H1 (cell line): ENCODE measurements around the gene SIX3. TPM values are rescaled to one million over a fixed set of nuclear protein-coding genes. Genes with fewer than 3 reads are reported as not detected.

Experiments used
- CTCF ChIA-PET: fragments of 300-600 bp; sonication (Branson Sonifier 250); formaldehyde crosslinking; loops from one replicate; lab custom pipeline; 2021; ENCODE audit not compliant: partially characterized antibody; lab: Charles Lee
- POLR2A ChIA-PET: fragments of 300-600 bp; sonication (Branson Sonifier 250); formaldehyde crosslinking; loops from one replicate; lab custom pipeline; 2021; ENCODE audit warnings: inconsistent platforms; ENCODE audit not compliant: partially characterized antibody; lab: Charles Lee
- DNase-seq, 2 experiments: peaks; one replicate each; pipeline versions ENCODE4 v3.0.0 to v3.0.0-alpha.2; 2010 to 2022; ENCODE audit warnings: low spot score in 2 of 2, low read depth in 1 of 2, mixed read lengths in 1 of 2
- FAIRE-seq: peaks from 2 replicates; lab custom pipeline; 2011; peaks lifted over from hg19 to GRCh38; lab: Jason Lieb, UNC
- H2AFZ ChIP-seq: 2 replicates; pipeline ENCODE4 v1.8.1; 2012; ENCODE audit warnings: low read length, inconsistent platforms
- H2AK5ac ChIP-seq: 2 replicates; pipeline ENCODE4 v1.6.1; 2013; ENCODE audit warnings: low read depth, low read length
- H2BK120ac ChIP-seq: replicated peaks from 2 replicates; pipeline ENCODE3; 2013; ENCODE audit warnings: low read depth, low read length, inconsistent platforms
- H2BK12ac ChIP-seq: 2 replicates; pipeline ENCODE4 v1.6.1; 2013; ENCODE audit warnings: low read depth, low read length
- H2BK15ac ChIP-seq: 2 replicates; pipeline ENCODE4 v1.6.1; 2013; ENCODE audit warnings: low read length
- H2BK20ac ChIP-seq: 2 replicates; pipeline ENCODE4 v1.6.1; 2013; ENCODE audit warnings: low read length
- H2BK5ac ChIP-seq: 2 replicates; pipeline ENCODE4 v1.6.1; 2013; ENCODE audit warnings: low read depth, low read length
- H3K14ac ChIP-seq: 2 replicates; pipeline ENCODE4 v1.6.1; 2013; ENCODE audit warnings: inconsistent platforms; ENCODE audit not compliant: insufficient read length
- H3K18ac ChIP-seq: 2 replicates; pipeline ENCODE4 v1.6.1; 2013; ENCODE audit warnings: low read length; ENCODE audit errors: extremely low read depth
- H3K23ac ChIP-seq: 2 replicates; pipeline ENCODE4 v1.6.1; 2013; ENCODE audit warnings: inconsistent platforms; ENCODE audit not compliant: insufficient read length
- H3K23me2 ChIP-seq: 2 replicates; pipeline ENCODE4 v1.6.1; 2013; ENCODE audit warnings: low read depth, low read length
- H3K27ac ChIP-seq: 2 replicates; pipeline ENCODE4 v1.6.1; 2011; ENCODE audit warnings: low read depth, low read length, inconsistent platforms
- H3K27me3 ChIP-seq, 4 experiments: replicated peaks in 1 of 4; 1 replicate in 1 of 4; 2 replicates in 3 of 4; pipeline versions ENCODE4 v1.6.1 to v1.8.1; 2011 to 2013; ENCODE audit warnings: low read length in 3 of 4, mild to moderate bottlenecking in 3 of 4, inconsistent platforms in 2 of 4, mixed read lengths in 2 of 4, moderate library complexity in 1 of 4; ENCODE audit not compliant: control insufficient read depth in 3 of 4, insufficient read depth in 3 of 4; ENCODE audit errors: extremely low read depth in 1 of 4
- H3K36me3 ChIP-seq, 4 experiments: 2 replicates each; pipeline versions ENCODE4 v1.6.1 to v1.8.1; 2011 to 2013; ENCODE audit warnings: mild to moderate bottlenecking in 4 of 4, low read length in 3 of 4, moderate library complexity in 2 of 4, control low read depth in 1 of 4, inconsistent platforms in 1 of 4; ENCODE audit not compliant: insufficient read depth in 4 of 4, control insufficient read depth in 2 of 4
- H3K4ac ChIP-seq: replicated peaks from 2 replicates; pipeline ENCODE3; 2013; ENCODE audit warnings: low read length, low read depth, mixed read lengths, inconsistent platforms; ENCODE audit not compliant: insufficient read length
- H3K4me1 ChIP-seq, 4 experiments: replicated peaks in 1 of 4; 1 replicate in 1 of 4; 2 replicates in 3 of 4; pipeline versions ENCODE4 v1.6.1 to v1.8.1; 2011 to 2013; ENCODE audit warnings: low read length in 3 of 4, inconsistent platforms in 2 of 4, mixed read lengths in 1 of 4; ENCODE audit not compliant: insufficient read depth in 4 of 4, control insufficient read depth in 3 of 4
- H3K4me2 ChIP-seq, 2 experiments: 2 replicates each; pipeline versions ENCODE4 v1.6.1 to v1.8.1; 2011 to 2013; ENCODE audit warnings: low read depth in 2 of 2, low read length in 2 of 2, control low read depth in 1 of 2, inconsistent platforms in 1 of 2, mild to moderate bottlenecking in 1 of 2; ENCODE audit not compliant: insufficient read depth in 1 of 2
- H3K4me3 ChIP-seq, 4 experiments: fragments of 200-600, 300-600 bp in 1 of 4; sonication (generic), shearing (Covaris generic), sonication (Bioruptor Twin) in 1 of 4; 2 replicates each; pipeline versions ENCODE4 v1.5.1 to v1.8.1; 2011 to 2016; ENCODE audit warnings: low read length in 4 of 4, low read depth in 3 of 4, control low read depth in 2 of 4, inconsistent platforms in 2 of 4, mild to moderate bottlenecking in 2 of 4, mixed read lengths in 1 of 4, moderate library complexity in 1 of 4; ENCODE audit not compliant: insufficient read depth in 2 of 4; ENCODE audit errors: extremely low read depth in 1 of 4
- H3K56ac ChIP-seq: replicated peaks from 2 replicates; pipeline ENCODE3; 2013; ENCODE audit warnings: low read depth, mild to moderate bottlenecking, mixed read lengths, low read length, inconsistent platforms; ENCODE audit not compliant: insufficient read length
- H3K79me1 ChIP-seq: 2 replicates; pipeline ENCODE4 v1.6.1; 2013; ENCODE audit warnings: low read depth, low read length, control low read depth
- H3K79me2 ChIP-seq, 2 experiments: 2 replicates each; pipeline versions ENCODE4 v1.6.1 to v1.8.1; 2012 to 2013; ENCODE audit warnings: low read length in 2 of 2, mild to moderate bottlenecking in 2 of 2, inconsistent platforms in 1 of 2; ENCODE audit not compliant: insufficient read depth in 2 of 2, control insufficient read depth in 1 of 2
- H3K9ac ChIP-seq, 4 experiments: replicated peaks in 1 of 4; 1 replicate in 1 of 4; 2 replicates in 3 of 4; pipeline versions ENCODE4 v1.6.1 to v1.8.1; 2011 to 2013; ENCODE audit warnings: low read depth in 3 of 4, low read length in 3 of 4, control low read depth in 2 of 4, mild to moderate bottlenecking in 2 of 4, moderate library complexity in 2 of 4, inconsistent platforms in 1 of 4; ENCODE audit errors: extremely low read depth in 1 of 4
- H3K9me3 ChIP-seq, 2 experiments: 2 replicates each; pipeline versions ENCODE4 v1.6.1 to v1.8.1; 2012 to 2013; ENCODE audit warnings: mild to moderate bottlenecking in 2 of 2, moderate library complexity in 2 of 2, control low read depth in 1 of 2, inconsistent platforms in 1 of 2, low read depth in 1 of 2, low read length in 1 of 2, mixed read lengths in 1 of 2; ENCODE audit not compliant: insufficient read depth in 2 of 2
- H4K20me1 ChIP-seq, 2 experiments: replicated peaks in 1 of 2; 2 replicates each; pipeline versions ENCODE3 to v1.8.1; 2011 to 2013; ENCODE audit warnings: inconsistent platforms in 2 of 2, low read length in 2 of 2, mild to moderate bottlenecking in 1 of 2; ENCODE audit not compliant: insufficient read depth in 2 of 2, control insufficient read depth in 1 of 2
- H4K5ac ChIP-seq: 2 replicates; pipeline ENCODE4 v1.6.1; 2013; ENCODE audit warnings: low read length, low read depth, mixed read lengths, inconsistent platforms; ENCODE audit not compliant: insufficient read length
- H4K8ac ChIP-seq: 2 replicates; pipeline ENCODE4 v1.8.0; 2013; ENCODE audit warnings: mild to moderate bottlenecking, moderate library complexity, low read length, inconsistent platforms; ENCODE audit not compliant: insufficient read depth; ENCODE audit errors: extremely low read depth
- H4K91ac ChIP-seq: replicated peaks from 2 replicates; pipeline ENCODE3; 2013; ENCODE audit warnings: low read length, mixed read lengths, inconsistent platforms; ENCODE audit not compliant: insufficient read length
- EGR1 ChIP-seq: IDR thresholded peaks from 2 replicates; pipeline ENCODE4 v1.6.1; 2011; ENCODE audit warnings: low read depth, low read length, borderline replicate concordance
- EZH2 ChIP-seq: fragments of 200-600 bp; sonication (generic); IDR thresholded peaks from 2 replicates; pipeline ENCODE4 v1.7.1; 2012; ENCODE audit warnings: low read depth, mild to moderate bottlenecking, moderate library complexity, low read length, inconsistent platforms; ENCODE audit not compliant: severe bottlenecking
- KDM1A ChIP-seq: fragments of 200-600, 300-600 bp; sonication (generic); IDR thresholded peaks from 2 replicates; pipeline ENCODE4 v1.7.1; 2016; ENCODE audit warnings: mild to moderate bottlenecking, low read length, borderline replicate concordance
- KDM4A ChIP-seq: IDR thresholded peaks from one replicate; pipeline ENCODE4 v1.7.1; 2012; ENCODE audit warnings: low read depth, mild to moderate bottlenecking, moderate library complexity, low read length, inconsistent platforms; ENCODE audit not compliant: severe bottlenecking
- SUZ12 ChIP-seq: fragments of 200-600 bp; sonication (generic); IDR thresholded peaks from 2 replicates; pipeline ENCODE4 v1.6.1; 2012; ENCODE audit warnings: mild to moderate bottlenecking, inconsistent platforms, low read length, moderate library complexity, mixed read lengths
- WGBS, 2 experiments: shearing (Covaris generic) in 1 of 2; methylation state at CpG; one replicate each; pipeline versions ENCODE4 v1.1.6 to v1.1.7; 2013 to 2015; ENCODE audit warnings: low lambda C conversion rate in 2 of 2, mixed read lengths in 2 of 2, inconsistent platforms in 1 of 2, low coverage in 1 of 2, missing lambda C conversion rate in 1 of 2; ENCODE audit not compliant: insufficient replicate concordance in 2 of 2, insufficient coverage in 1 of 2, insufficient read length in 1 of 2; ENCODE audit errors: extremely low coverage in 1 of 2, missing lambda C conversion rate in 1 of 2; 5-methylcytosine and 5-hydroxymethylcytosine counted together
- polyA plus RNA-seq, 7 experiments: library from polyadenylated mRNA; depleted of rRNA in 3 of 7; stranded (reverse) in 5 of 7; unstranded in 2 of 7; fragments of >200 nt in 5 of 7; fragments of 200-250 nt in 2 of 7; gene quantifications; 1 replicate in 5 of 7; 2 replicates in 1 of 7; 4 replicates in 1 of 7; pipeline versions ENCODE4 v1.2.1 to v1.2.3, GENCODE V29; 2011 to 2013; ENCODE audit warnings: missing spikeins in 2 of 7, mixed read lengths in 2 of 7
- total RNA-seq: library from RNA; stranded (reverse); fragmentation: NEBNext Ultra II Directional; extraction: Animal tissue kit (Norgen Biotek cat#: 25700); gene quantifications from 2 replicates; pipeline ENCODE4 v1.2.1, GENCODE V29; 2021
- TF ChIP-seq, protein P1 (sequence below): IDR thresholded peaks from 2 replicates; pipeline ENCODE4 v1.6.1; 2012; ENCODE audit warnings: inconsistent platforms

SIX3 gene
- total and polyA plus RNA-seq, 2 of the 8 experiments (the other 6 are each of a cell fraction or from before 2014, with no cell fraction given): 0.02 to 0.19 TPM

DNA sequence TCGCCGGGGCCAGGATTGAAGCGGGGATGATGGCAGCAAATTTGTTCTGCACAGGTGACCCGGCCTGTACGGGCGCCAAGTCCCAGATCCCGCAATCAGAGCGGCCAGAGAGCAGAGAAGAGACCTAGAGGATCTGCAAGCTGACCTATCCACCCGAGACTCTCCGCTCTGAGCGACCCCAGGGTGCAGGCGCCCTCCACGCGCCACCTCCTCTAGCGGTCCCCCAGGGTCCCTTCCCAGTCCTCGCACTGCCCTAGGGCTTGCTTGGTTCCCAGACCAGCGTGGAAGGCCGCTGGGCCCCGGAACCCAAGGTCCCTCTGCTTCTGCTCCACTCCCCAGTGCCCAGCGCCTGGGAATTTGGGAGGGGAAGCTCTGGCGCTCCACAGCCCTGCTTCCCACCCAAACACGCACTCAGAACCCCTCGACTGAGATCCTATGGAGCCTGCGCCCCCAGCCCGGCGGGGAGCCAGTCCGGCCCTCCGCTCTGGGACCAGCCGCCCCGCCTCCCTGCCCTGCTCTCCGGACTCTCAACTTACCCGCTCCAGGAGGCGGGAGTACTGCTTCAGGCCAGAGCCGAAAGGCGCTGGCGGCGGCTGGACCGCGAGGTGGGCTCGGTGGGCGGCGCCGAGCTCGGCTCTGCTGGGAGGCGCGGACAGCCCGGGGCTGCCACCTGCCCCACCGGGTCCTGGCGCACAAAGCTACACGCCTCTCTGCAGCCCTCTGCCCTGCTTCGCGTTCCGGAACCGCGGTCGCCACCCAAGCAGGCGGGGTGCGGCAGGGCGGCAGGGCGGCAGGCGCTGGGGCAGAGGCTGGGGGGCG lies 3.0 kb upstream of the SIX3 start:
- H2AK5ac ChIP-seq: no peak overlapping the region
- H3K27me3 ChIP-seq: peaks cover 77 to 99% (median 96%) of the 10 kb centered on the region in 4 experiments; a peak in 6 of 7 replicates
- FAIRE-seq: no peak
- no peak overlapping the region for H3K56ac ChIP-seq
- peaks cover 5 to 16% of the 10 kb centered on the region in 2 experiments for H4K20me1 ChIP-seq
- no peak overlapping the region for H2AFZ ChIP-seq
- H3K4ac ChIP-seq: peak overlapping the region; percentile 72
- DNase-seq: peak in 1 of 2 experiments; percentile 80
- peak overlapping the region; percentile 72; the same call in 1 of the 2 replicates for H2BK20ac ChIP-seq
- peak overlapping the region; percentile 40; the same call in 1 of the 2 replicates for H4K8ac ChIP-seq
- CTCF ChIA-PET: interaction anchor here (0.9 to 3.7 kb wide), 12 partner anchors 8 to 73 kb away, joined by 3 to 22 read pairs (median 6); no protein-coding TSS in a partner anchor
- H3K36me3 ChIP-seq: peaks cover 0 to 6% (median 0%) of the 10 kb centered on the region in 4 experiments; a peak in 2 of 8 replicates
- no peak overlapping the region for H3K23ac ChIP-seq
- H2BK15ac ChIP-seq: no peak overlapping the region
- no peak overlapping the region for H2BK5ac ChIP-seq
- H3K79me2 ChIP-seq: no peaks in the 10 kb centered on the region
- H2BK12ac ChIP-seq: peak overlapping the region; percentile 96; the same call in 1 of the 2 replicates
- no peak overlapping the region; a peak in 2 of 7 replicates for H3K9ac ChIP-seq
- peak overlapping the region; percentile 78 to 91 for H3K4me2 ChIP-seq
- no peak overlapping the region for H3K27ac ChIP-seq
- no peak overlapping the region for H2BK120ac ChIP-seq
- TF ChIP-seq KDM4A (peak; percentile 69), EZH2 (peak; percentile 86), EGR1 (0 out of 2 replicates have a peak, but pooled peaks have one; percentile 3), KDM1A (no peak), SUZ12 (peak; percentile 54; the same call in 1 of the 2 replicates)
- TF ChIP-seq, protein P1, sequence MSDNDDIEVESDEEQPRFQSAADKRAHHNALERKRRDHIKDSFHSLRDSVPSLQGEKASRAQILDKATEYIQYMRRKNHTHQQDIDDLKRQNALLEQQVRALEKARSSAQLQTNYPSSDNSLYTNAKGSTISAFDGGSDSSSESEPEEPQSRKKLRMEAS: peak; percentile 17; the same call in 1 of the 2 replicates
- TF ChIP-seq, all 59 proteins: peak for 5
- WGBS, 2 experiments: 3% methylated on average over 49 of the region's 62 CpGs; no CpG with 5 or more reads in 1 of the 2 experiments
- H3K23me2 ChIP-seq: peaks cover 27% of the 10 kb centered on the region; the same call in 1 of the 2 replicates
- H4K5ac ChIP-seq: no peak overlapping the region
- H3K9me3 ChIP-seq: no peaks in the 10 kb centered on the region
- peak overlapping the region; percentile 71 for H3K18ac ChIP-seq
- H4K91ac ChIP-seq: no peak overlapping the region
- POLR2A ChIA-PET: interaction anchor here (0.9 to 5.7 kb wide), 6 partner anchors 9 to 169 kb away, joined by 3 to 27 read pairs (median 4); no protein-coding TSS in a partner anchor
- no peak overlapping the region for H3K14ac ChIP-seq
- peaks cover 0 to 75% (median 50%) of the 10 kb centered on the region in 4 experiments; a peak in 6 of 7 replicates for H3K4me1 ChIP-seq
- no peaks in the 10 kb centered on the region for H3K79me1 ChIP-seq
- H3K4me3 ChIP-seq: peak overlapping the region; percentile 41 to 63 (median 51)
